Umbilical cord (tissue), 1 donor: Measurements from ENCODE around the gene CBLN4. TPM values are rescaled to one million over a fixed set of nuclear protein-coding genes. Genes with fewer than 3 reads are reported as not detected.

Experiments
- total RNA-seq: library from RNA; depleted of rRNA; stranded (reverse); fragments of >200 nt; gene quantifications from one replicate; pipeline ENCODE4 v1.2.3, GENCODE V29; 2014; ENCODE audit warnings: low replicate concordance; ENCODE audit not compliant: insufficient read depth

Gene CBLN4
- total RNA-seq, 1 donor from 2014 or later = 9.9 TPM

Other genes starting within 250 kb of the CBLN4 start
- gene MC3R, start 243.2 kb upstream of the CBLN4 start, total RNA-seq = not detected